HEK293 (cell line): ENCODE measurements around the gene DVL3.
A peak's percentile ranks its signal among the peaks of the same experiment; 100 is the strongest.

ENCODE experiments used
- CTCF ChIA-PET: fragments of 350-600 bp; formaldehyde crosslinking; extraction: SDS; loops from one replicate; lab custom pipeline; 2021; ENCODE audit warnings: antibody characterized with exemption; lab: Yijun Ruan, JAX
- POLR2A ChIA-PET: fragments of 300-600 bp; formaldehyde crosslinking; extraction: SDS; loops from one replicate; lab custom pipeline; 2020; ENCODE audit warnings: antibody characterized with exemption, inconsistent platforms; lab: Yijun Ruan, JAX
- H3K27ac ChIP-seq: fragments of 200-500 bp; sonication (Bioruptor generic); 2 replicates; pipeline ENCODE4 v1.5.1; 2014; ENCODE audit warnings: low read depth, low read length, control low read depth, inconsistent platforms; ENCODE audit errors: extremely low read depth
- H3K36me3 ChIP-seq, 2 experiments: fragments of 200-500 bp in 1 of 2; sonication (Bioruptor generic) in 1 of 2; 1 replicate in 1 of 2; 2 replicates in 1 of 2; pipeline ENCODE4 v1.5.1; 2014 to 2017; ENCODE audit warnings: inconsistent platforms in 2 of 2, low read length in 2 of 2; ENCODE audit not compliant: control insufficient read depth in 2 of 2, insufficient read depth in 1 of 2
- H3K4me1 ChIP-seq: fragments of 200-500 bp; sonication (Bioruptor generic); 2 replicates; pipeline ENCODE4 v1.5.1; 2014; ENCODE audit warnings: mild to moderate bottlenecking, low read length, inconsistent platforms; ENCODE audit not compliant: control insufficient read depth, insufficient read depth
- H3K4me3 ChIP-seq: 2 replicates; pipeline ENCODE4 v1.5.1; 2011; ENCODE audit warnings: low read depth, mild to moderate bottlenecking, control low read depth, low read length, moderate library complexity
- H3K9me3 ChIP-seq: fragments of 200-500 bp; sonication (Bioruptor generic); 2 replicates; pipeline ENCODE4 v1.5.1; 2014; ENCODE audit warnings: low read depth, low read length, inconsistent platforms; ENCODE audit not compliant: control insufficient read depth, insufficient read depth
- GLI4 ChIP-seq: fragments of 450-650 bp; formaldehyde crosslinking; IDR thresholded peaks from 2 replicates; pipeline ENCODE4 v1.5.1; 2016; ENCODE audit warnings: missing biosample characterization, missing genetic modification characterization
- HOXC10 ChIP-seq: sonication (generic); formaldehyde crosslinking; IDR thresholded peaks from 2 replicates; pipeline ENCODE4 v1.8.1; 2023; ENCODE audit warnings: mild to moderate bottlenecking, missing genetic modification reagents
- KLF7 ChIP-seq: fragments of 450-650 bp; formaldehyde crosslinking; IDR thresholded peaks from 2 replicates; pipeline ENCODE4 v1.5.1; 2016; ENCODE audit warnings: missing biosample characterization, missing genetic modification characterization, borderline replicate concordance
- KLF9 ChIP-seq: fragments of 450-650 bp; formaldehyde crosslinking; IDR thresholded peaks from 2 replicates; pipeline ENCODE4 v1.5.1; 2016; ENCODE audit warnings: missing biosample characterization, missing genetic modification characterization, low read depth
- PRDM1 ChIP-seq: fragments of 450-650 bp; formaldehyde crosslinking; IDR thresholded peaks from 2 replicates; pipeline ENCODE4; 2016; ENCODE audit warnings: missing biosample characterization, missing genetic modification characterization
- PRDM10 ChIP-seq: fragments of 450-650 bp; formaldehyde crosslinking; IDR thresholded peaks from 2 replicates; pipeline ENCODE4 v1.5.1; 2016; ENCODE audit warnings: missing biosample characterization, missing genetic modification characterization
- PRDM6 ChIP-seq: fragments of 450-650 bp; formaldehyde crosslinking; IDR thresholded peaks from 2 replicates; pipeline ENCODE4 v1.5.1; 2017; ENCODE audit warnings: missing biosample characterization, missing genetic modification characterization
- SALL2 ChIP-seq: fragments of 450-650 bp; formaldehyde crosslinking; IDR thresholded peaks from 2 replicates; pipeline ENCODE4 v1.5.0; 2017; ENCODE audit warnings: missing biosample characterization, mild to moderate bottlenecking, missing genetic modification characterization, borderline replicate concordance
- YY2 ChIP-seq: fragments of 450-650 bp; formaldehyde crosslinking; IDR thresholded peaks from 2 replicates; pipeline ENCODE4 v1.5.1; 2016; ENCODE audit warnings: missing biosample characterization, missing genetic modification characterization
- ZBTB20 ChIP-seq: fragments of 450-650 bp; formaldehyde crosslinking; IDR thresholded peaks from 2 replicates; pipeline ENCODE4 v1.5.1; 2016; ENCODE audit warnings: missing biosample characterization, missing genetic modification characterization
- ZBTB26 ChIP-seq: fragments of 450-650 bp; formaldehyde crosslinking; optimal IDR thresholded peaks from 2 replicates; pipeline ENCODE3; 2016; ENCODE audit warnings: missing biosample characterization, mild to moderate bottlenecking, missing genetic modification characterization
- ZBTB8A ChIP-seq: fragments of 450-650 bp; formaldehyde crosslinking; IDR thresholded peaks from 2 replicates; pipeline ENCODE4 v1.5.1; 2016; ENCODE audit warnings: missing biosample characterization, missing genetic modification characterization
- ZFHX2 ChIP-seq: fragments of 450-650 bp; formaldehyde crosslinking; conservative IDR thresholded peaks from 2 replicates; pipeline ENCODE4 v1.5.1; 2016; ENCODE audit warnings: missing biosample characterization, missing genetic modification characterization
- ZFP41 ChIP-seq: fragments of 450-650 bp; formaldehyde crosslinking; IDR thresholded peaks from 2 replicates; pipeline ENCODE4 v1.5.1; 2016; ENCODE audit warnings: missing biosample characterization, missing genetic modification characterization, borderline replicate concordance
- ZNF114 ChIP-seq: fragments of 450-650 bp; formaldehyde crosslinking; IDR thresholded peaks from 2 replicates; pipeline ENCODE4 v1.5.0; 2017; ENCODE audit warnings: missing biosample characterization, missing genetic modification characterization
- ZNF121 ChIP-seq: fragments of 450-650 bp; formaldehyde crosslinking; IDR thresholded peaks from 2 replicates; pipeline ENCODE4 v1.5.1; 2016; ENCODE audit warnings: missing biosample characterization, missing genetic modification characterization
- ZNF155 ChIP-seq: fragments of 450-650 bp; formaldehyde crosslinking; IDR thresholded peaks from 2 replicates; pipeline ENCODE4 v1.5.1; 2016; ENCODE audit warnings: missing biosample characterization, missing genetic modification characterization
- ZNF169 ChIP-seq: fragments of 450-650 bp; formaldehyde crosslinking; IDR thresholded peaks from 2 replicates; pipeline ENCODE4 v1.5.1; 2016; ENCODE audit warnings: missing biosample characterization, missing genetic modification characterization
- ZNF202 ChIP-seq: fragments of 450-650 bp; formaldehyde crosslinking; IDR thresholded peaks from 2 replicates; pipeline ENCODE4 v1.5.1; 2016; ENCODE audit warnings: missing biosample characterization, missing genetic modification characterization, borderline replicate concordance
- ZNF211 ChIP-seq: fragments of 450-650 bp; formaldehyde crosslinking; IDR thresholded peaks from 2 replicates; pipeline ENCODE4 v1.5.1; 2016; ENCODE audit warnings: low read depth, missing biosample characterization, missing genetic modification characterization
- ZNF23 ChIP-seq: fragments of 450-650 bp; formaldehyde crosslinking; IDR thresholded peaks from 2 replicates; pipeline ENCODE4 v1.5.1; 2016; ENCODE audit warnings: missing biosample characterization, missing genetic modification characterization, borderline replicate concordance
- ZNF239 ChIP-seq: fragments of 450-650 bp; formaldehyde crosslinking; IDR thresholded peaks from 2 replicates; pipeline ENCODE4 v1.5.1; 2016; ENCODE audit warnings: missing biosample characterization, missing genetic modification characterization
- ZNF266 ChIP-seq: fragments of 450-650 bp; formaldehyde crosslinking; IDR thresholded peaks from 2 replicates; pipeline ENCODE4 v1.5.1; 2016; ENCODE audit warnings: missing biosample characterization, missing genetic modification characterization, low read depth
- ZNF274 ChIP-seq, 2 experiments: fragments of 200-500 bp in 1 of 2; fragments of 450-650 bp in 1 of 2; sonication (Bioruptor generic) in 1 of 2; formaldehyde crosslinking in 1 of 2; IDR thresholded peaks; 2 replicates each; pipeline versions ENCODE4 v1.5.1 to v1.6.1; 2014 to 2016; ENCODE audit warnings: borderline replicate concordance in 1 of 2, inconsistent platforms in 1 of 2, low read length in 1 of 2, missing biosample characterization in 1 of 2, missing genetic modification characterization in 1 of 2
- ZNF366 ChIP-seq: fragments of 450-650 bp; formaldehyde crosslinking; conservative IDR thresholded peaks from 2 replicates; pipeline ENCODE4 v1.5.1; 2016; ENCODE audit warnings: missing biosample characterization, missing genetic modification characterization
- ZNF416 ChIP-seq: fragments of 450-650 bp; formaldehyde crosslinking; IDR thresholded peaks from 2 replicates; pipeline ENCODE4 v1.5.1; 2016; ENCODE audit warnings: missing biosample characterization, missing genetic modification characterization
- ZNF501 ChIP-seq: fragments of 450-650 bp; formaldehyde crosslinking; IDR thresholded peaks from 2 replicates; pipeline ENCODE4 v1.5.1; 2016; ENCODE audit warnings: missing biosample characterization, missing genetic modification characterization
- ZNF791 ChIP-seq: fragments of 450-650 bp; formaldehyde crosslinking; IDR thresholded peaks from 2 replicates; pipeline ENCODE4 v1.5.1; 2016; ENCODE audit warnings: missing biosample characterization, missing genetic modification characterization
- TF ChIP-seq, protein P1 (sequence below): fragments of 450-650 bp; formaldehyde crosslinking; IDR thresholded peaks from 2 replicates; pipeline ENCODE4; 2016; ENCODE audit warnings: missing biosample characterization, missing genetic modification characterization

DVL3 gene

DNA sequence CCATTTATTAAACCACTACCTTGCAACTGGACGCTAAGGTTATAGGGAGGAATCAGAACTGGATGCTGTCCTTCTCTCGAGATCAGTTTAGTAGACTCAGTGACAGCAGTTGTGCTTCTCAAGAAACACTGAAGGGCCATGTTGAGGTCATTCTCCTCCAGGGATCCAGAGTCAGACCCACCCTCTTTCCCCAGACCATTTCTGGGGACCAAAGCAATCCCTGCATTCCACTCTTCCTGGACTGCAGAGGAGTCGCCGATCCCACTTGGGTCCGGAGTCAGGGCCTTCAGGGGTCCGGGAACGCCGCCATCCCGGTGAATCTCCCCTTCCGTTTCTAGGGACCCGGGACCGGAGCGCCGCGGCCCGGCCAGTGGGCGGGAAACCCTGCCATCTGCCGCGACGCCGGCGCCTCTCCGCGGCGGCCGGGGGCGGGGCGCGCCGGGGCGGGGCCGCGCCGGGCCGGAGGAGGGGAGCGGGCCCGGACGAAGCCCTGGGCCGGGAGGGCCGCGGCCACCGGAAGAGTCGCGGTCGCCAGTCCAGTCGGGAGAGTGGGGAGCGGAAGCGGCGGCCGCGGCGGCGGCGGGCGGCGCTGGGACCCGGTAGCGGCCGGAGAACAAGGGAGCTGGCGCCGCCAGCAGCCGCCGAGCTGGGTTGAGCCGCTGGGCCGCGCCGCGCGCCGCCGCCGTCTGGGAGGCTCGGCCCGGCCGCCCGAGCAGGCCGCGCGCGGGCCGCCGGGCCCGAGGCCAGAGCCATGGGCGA is at the start of gene DVL3:
DVL3 (plus strand) TSS at position 493 of the 759 bp plus-strand sequence; CDS start at position 752, 259 bp downstream.
- Histone ChIP-seq H3K36me3 (peaks cover 0 to 11% of the 10 kb centered on the region in 2 experiments; a peak in 2 of 3 replicates), H3K4me1 (no peaks in the 10 kb centered on the region), H3K27ac (peak within 1 kb of the TSS; percentile 95), H3K9me3 (no peaks in the 10 kb centered on the region), H3K4me3 (peak within 1 kb of the TSS; percentile 82)
- CTCF ChIA-PET, result interaction anchor here (0.9 kb wide), 1 partner anchor 10 kb away, joined by 3 read pairs; no protein-coding TSS in a partner anchor
- POLR2A ChIA-PET, result interaction anchor here (0.6 to 2.0 kb wide), 8 partner anchors 14 to 140 kb away, joined by 3 to 11 read pairs (median 6); partner anchors contain the start of genes ABCF3, AP2M1 and EIF2B5
- TF ChIP-seq ZNF23 (no peak), ZNF239 (tag by site-specific recombination) (no peak), ZBTB26 (tag by site-specific recombination) (peak; percentile 22), ZNF274 (IDR thresholded peaks at IDR 0.05; ENCODE audit: low read length) (no peak), ZNF274 (tag by site-specific recombination; IDR thresholded peaks at IDR 0.05; ENCODE audit: borderline replicate concordance) (no peak), ZNF501 (tag by site-specific recombination) (0 out of 2 replicates have a peak, but pooled peaks have one; percentile 28), ZNF416 (tag by site-specific recombination) (no peak), ZNF791 (tag by site-specific recombination) (no peak), ZFP41 (tag by site-specific recombination) (no peak), ZNF266 (tag by site-specific recombination) (no peak), ZNF169 (tag by site-specific recombination) (no peak), ZNF211 (tag by site-specific recombination) (no peak), PRDM1 (tag by site-specific recombination) (no peak), KLF7 (tag by site-specific recombination) (peak; percentile 27; the same call in 1 of the 2 replicates), ZBTB20 (tag by site-specific recombination) (peak; percentile 88), KLF9 (tag by site-specific recombination) (peak; percentile 62), ZNF366 (tag by site-specific recombination) (no peak), ZNF114 (tag by site-specific recombination) (no peak), ZBTB8A (tag by site-specific recombination) (no peak), ZNF202 (tag by site-specific recombination) (no peak), ZFHX2 (peak; percentile 15; the same call in 1 of the 2 replicates), ZNF155 (tag by site-specific recombination) (no peak), PRDM10 (tag by site-specific recombination) (peak; percentile 40), HOXC10 (CRISPR knock-in tag) (no peak), GLI4 (tag by site-specific recombination) (no peak), SALL2 (tag by site-specific recombination) (no peak), PRDM6 (tag by site-specific recombination) (no peak), ZNF121 (tag by site-specific recombination) (0 out of 2 replicates have a peak, but pooled peaks have one; percentile 31), YY2 (no peak)
- TF ChIP-seq, protein P1, sequence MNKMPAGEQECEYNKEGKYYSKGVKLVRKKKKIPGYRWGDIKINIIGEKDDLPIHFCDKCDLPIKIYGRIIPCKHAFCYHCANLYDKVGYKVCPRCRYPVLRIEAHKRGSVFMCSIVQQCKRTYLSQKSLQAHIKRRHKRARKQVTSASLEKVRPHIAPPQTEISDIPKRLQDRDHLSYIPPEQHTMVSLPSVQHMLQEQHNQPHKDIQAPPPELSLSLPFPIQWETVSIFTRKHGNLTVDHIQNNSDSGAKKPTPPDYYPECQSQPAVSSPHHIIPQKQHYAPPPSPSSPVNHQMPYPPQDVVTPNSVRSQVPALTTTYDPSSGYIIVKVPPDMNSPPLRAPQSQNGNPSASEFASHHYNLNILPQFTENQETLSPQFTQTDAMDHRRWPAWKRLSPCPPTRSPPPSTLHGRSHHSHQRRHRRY (tag by site-specific recombination), result no peak
